ENCODE data around the gene RIN3. TPM values are rescaled to one million over a fixed set of nuclear protein-coding genes. Genes with fewer than 3 reads are reported as not detected.

The RIN3 gene
- total RNA-seq, 4 donors from 2014 or later, result 6.2 to 29.8 (median 12.2) TPM

DNA sequence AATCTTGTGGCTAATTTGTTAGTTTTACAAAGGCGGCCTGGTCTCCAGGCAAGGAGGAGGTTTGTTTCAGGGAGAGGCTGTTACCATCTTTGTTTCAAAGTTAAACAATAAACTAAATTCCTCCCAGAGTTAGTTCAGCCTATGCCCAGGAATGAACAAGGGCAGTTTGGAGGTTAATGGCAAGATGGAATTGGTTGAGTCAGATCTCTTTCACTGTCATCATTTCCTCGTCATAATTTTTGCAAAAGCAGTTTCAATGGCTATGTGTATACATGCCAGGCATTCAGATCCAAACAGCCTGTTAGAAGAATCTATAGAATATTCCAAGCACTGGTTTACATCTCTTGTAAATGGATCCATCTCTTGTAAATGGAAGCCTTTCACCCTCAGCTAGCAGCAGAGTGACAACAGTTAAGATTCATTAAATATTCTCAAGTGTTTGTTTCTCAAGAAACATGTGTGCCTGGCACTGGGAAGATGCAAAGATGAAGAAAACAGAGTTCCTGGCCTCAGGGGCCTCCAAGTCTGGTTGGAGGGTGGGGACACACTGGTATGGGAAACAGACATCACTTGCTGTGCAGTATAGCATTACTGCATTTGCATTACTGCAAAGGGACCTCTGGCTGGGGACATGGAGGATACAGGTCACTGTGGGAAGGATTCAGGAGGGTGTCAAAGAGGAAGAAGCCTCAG lies 65.8 kb downstream of the RIN3 start:
- Histone ChIP-seq H3K4me1 (no peaks in the 10 kb centered on the region), H3K36me3 (no peaks in the 10 kb centered on the region), H3K4me3 (no peak overlapping the region), H3K9me3 (no peaks in the 10 kb centered on the region), H3K27ac (no peak overlapping the region), H3K27me3 (no peaks in the 10 kb centered on the region)
- TF ChIP-seq POLR2A (IDR thresholded peaks at IDR 0.05), result no peak
- TF ChIP-seq CTCF (IDR thresholded peaks at IDR 0.05), result no peak
- no peak for DNase-seq
- intact Hi-C loops (cut with DNase I; ENCODE audit: low total_unique reads), result no loop called here

DNA sequence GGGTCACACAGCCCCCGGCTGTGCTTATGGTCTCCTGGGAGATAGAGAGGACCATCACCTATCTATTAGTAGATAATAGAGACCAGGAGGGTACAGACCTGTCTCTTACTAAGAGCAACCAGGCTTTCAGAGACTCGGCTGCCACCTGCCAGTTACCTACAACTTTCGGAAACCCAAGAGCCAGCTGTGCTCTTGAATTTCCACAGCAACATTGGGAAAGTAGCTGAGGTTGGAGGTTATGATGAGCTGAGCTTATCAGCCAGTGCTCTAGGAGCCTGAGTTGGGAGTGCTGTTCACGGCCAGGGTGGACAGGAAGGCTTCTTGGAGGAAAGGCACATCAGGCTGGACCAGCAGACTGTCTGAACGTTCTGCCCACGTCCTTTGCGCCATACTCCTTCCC lies 67.6 kb downstream of the RIN3 start:
- intact Hi-C loops (cut with DNase I; ENCODE audit: low total_unique reads), result no loop called here
- H3K27ac ChIP-seq, result peak overlapping the region in 1 of 2 donors; percentile 5
- no peaks in the 10 kb centered on the region for H3K36me3 ChIP-seq

GRCh38 chr14:92581966-92582566 lies 68.5 kb downstream of the RIN3 start:
- no peaks in the 10 kb centered on the region for H3K9me3 ChIP-seq
- H3K4me3 ChIP-seq, result no peak overlapping the region
- no peak for TF ChIP-seq CTCF (IDR thresholded peaks at IDR 0.05)
- TF ChIP-seq POLR2A (IDR thresholded peaks at IDR 0.05), result no peak
- H3K36me3 ChIP-seq, result no peaks in the 10 kb centered on the region
- no peak for DNase-seq
- peaks cover 5% of the 10 kb centered on the region in 2 donors for H3K4me1 ChIP-seq
- intact Hi-C loops (cut with DNase I; ENCODE audit: low total_unique reads), result no loop called here
- H3K27ac ChIP-seq, result peak overlapping the region in 1 of 2 donors; percentile 5
- H3K27me3 ChIP-seq, result no peaks in the 10 kb centered on the region

More for the DNA sequence above, 67.6 kb downstream of the RIN3 start:
- Histone ChIP-seq H3K4me3 (no peak overlapping the region), H3K27me3 (no peaks in the 10 kb centered on the region), H3K4me1 (no peaks in the 10 kb centered on the region), H3K9me3 (no peaks in the 10 kb centered on the region)
- no peak for TF ChIP-seq POLR2A (IDR thresholded peaks at IDR 0.05)
- TF ChIP-seq CTCF (IDR thresholded peaks at IDR 0.05), result no peak
- no peak for DNase-seq

GRCh38 chr14:92582706-92583452 lies 69.3 kb downstream of the RIN3 start:
- DNase-seq, result no peak
- TF ChIP-seq POLR2A (IDR thresholded peaks at IDR 0.05) (no peak), CTCF (IDR thresholded peaks at IDR 0.05) (no peak)
- intact Hi-C loops (cut with DNase I; ENCODE audit: low total_unique reads), result no loop called here
- H3K4me1 ChIP-seq, result peaks cover 11 to 12% of the 10 kb centered on the region in 2 donors
- H3K9me3 ChIP-seq, result no peaks in the 10 kb centered on the region
- no peaks in the 10 kb centered on the region for H3K36me3 ChIP-seq
- H3K27me3 ChIP-seq, result no peaks in the 10 kb centered on the region
- H3K27ac ChIP-seq, result no peak overlapping the region
- no peak overlapping the region for H3K4me3 ChIP-seq

GRCh38 chr14:92584220-92584619 lies 70.6 kb downstream of the RIN3 start:
- Histone ChIP-seq H3K27me3 (no peaks in the 10 kb centered on the region), H3K9me3 (no peaks in the 10 kb centered on the region), H3K4me3 (no peak overlapping the region), H3K36me3 (no peaks in the 10 kb centered on the region), H3K27ac (peak overlapping the region; percentile 73 to 92), H3K4me1 (peaks cover 11 to 12% of the 10 kb centered on the region in 2 donors)
- intact Hi-C loops (cut with DNase I; ENCODE audit: low total_unique reads), result no loop called here
- no peak for TF ChIP-seq POLR2A (IDR thresholded peaks at IDR 0.05)
- TF ChIP-seq CTCF (IDR thresholded peaks at IDR 0.05), result no peak
- no peak for DNase-seq
